Fibroblast of the aortic adventitia (primary cell): ENCODE data around the gene DEDD2. TPM values are rescaled to one million over a fixed set of nuclear protein-coding genes. Genes with fewer than 3 reads are reported as not detected.
"Not testable (repeated sequence)": the region's sequence is repeated elsewhere in the genome, so short reads cannot be mapped to it uniquely, and the experiment has no call there.

Source experiments
- DNase-seq: peaks from one replicate; pipeline ENCODE4 v3.0.0-alpha.2; 2010; ENCODE audit warnings: low read depth
- H3K4me3 ChIP-seq: 2 replicates; pipeline ENCODE4 v1.5.1; 2011; ENCODE audit warnings: low read depth, mild to moderate bottlenecking, control low read depth, low read length, moderate library complexity
- CTCF ChIP-seq: IDR thresholded peaks from 2 replicates; pipeline ENCODE4 v1.5.1; 2011; ENCODE audit warnings: mild to moderate bottlenecking, low read length, control low read depth, inconsistent platforms; ENCODE audit not compliant: insufficient read depth
- total RNA-seq: library from RNA; depleted of rRNA; stranded (reverse); fragments of >200 nt; gene quantifications from 2 replicates; pipeline ENCODE4 v1.2.3, GENCODE V29; 2012; ENCODE audit warnings: low replicate concordance

DEDD2 gene, protein sequence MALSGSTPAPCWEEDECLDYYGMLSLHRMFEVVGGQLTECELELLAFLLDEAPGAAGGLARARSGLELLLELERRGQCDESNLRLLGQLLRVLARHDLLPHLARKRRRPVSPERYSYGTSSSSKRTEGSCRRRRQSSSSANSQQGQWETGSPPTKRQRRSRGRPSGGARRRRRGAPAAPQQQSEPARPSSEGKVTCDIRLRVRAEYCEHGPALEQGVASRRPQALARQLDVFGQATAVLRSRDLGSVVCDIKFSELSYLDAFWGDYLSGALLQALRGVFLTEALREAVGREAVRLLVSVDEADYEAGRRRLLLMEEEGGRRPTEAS
- 11.1 and 13.5 TPM in 2 replicates for total RNA-seq

DNA sequence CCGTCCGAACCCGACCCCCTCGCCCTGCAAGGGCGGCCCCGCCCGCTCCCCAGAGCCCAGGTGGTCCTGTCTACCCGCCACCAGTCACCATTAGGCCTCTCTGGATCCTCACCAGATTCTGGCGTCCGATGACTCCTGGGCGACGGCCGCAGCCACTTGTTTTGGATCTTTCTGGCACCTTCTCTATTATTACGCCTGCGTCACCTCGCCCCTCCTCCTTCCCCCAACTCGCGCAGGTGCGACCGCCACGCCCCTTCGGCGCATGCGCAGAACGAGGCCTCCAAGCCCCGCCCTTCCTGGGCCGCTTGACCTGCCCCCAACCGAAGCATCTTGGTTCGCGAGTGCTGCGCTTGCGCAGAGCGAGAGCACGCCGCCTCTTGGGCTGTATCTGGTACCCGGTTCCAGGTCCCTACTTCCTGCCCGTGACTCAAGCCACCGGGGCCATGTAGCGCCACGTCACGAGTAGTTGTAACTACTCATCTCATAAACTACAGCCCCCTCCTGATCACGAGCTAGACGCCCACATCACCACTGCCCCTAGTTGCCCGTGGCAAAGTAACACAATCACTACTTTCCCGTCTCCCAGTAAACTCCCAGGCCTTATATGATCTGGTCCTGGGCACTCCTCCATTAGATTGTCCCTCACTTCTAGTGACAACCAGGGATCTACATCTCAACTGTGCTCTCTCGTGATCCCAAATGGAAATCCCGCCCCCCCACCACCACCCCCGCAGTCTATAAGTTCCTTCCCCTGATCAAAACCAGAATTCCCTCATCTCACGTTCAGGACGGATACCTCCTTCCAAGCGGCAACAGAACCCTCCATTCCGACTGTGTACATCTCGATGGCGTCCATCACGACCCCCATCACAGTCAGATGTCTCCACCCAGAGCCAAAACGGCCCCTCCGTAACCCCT lies at the start of gene DEDD2:
DEDD2 (minus strand) TSS at position 158 of the 918 bp plus-strand sequence. CDS start 670 bp downstream, outside the sequence.
- peak within 1 kb of the TSS; percentile 90 for H3K4me3 ChIP-seq
- DNase-seq: peak; percentile 97
- TF ChIP-seq CTCF: no peak

DNA sequence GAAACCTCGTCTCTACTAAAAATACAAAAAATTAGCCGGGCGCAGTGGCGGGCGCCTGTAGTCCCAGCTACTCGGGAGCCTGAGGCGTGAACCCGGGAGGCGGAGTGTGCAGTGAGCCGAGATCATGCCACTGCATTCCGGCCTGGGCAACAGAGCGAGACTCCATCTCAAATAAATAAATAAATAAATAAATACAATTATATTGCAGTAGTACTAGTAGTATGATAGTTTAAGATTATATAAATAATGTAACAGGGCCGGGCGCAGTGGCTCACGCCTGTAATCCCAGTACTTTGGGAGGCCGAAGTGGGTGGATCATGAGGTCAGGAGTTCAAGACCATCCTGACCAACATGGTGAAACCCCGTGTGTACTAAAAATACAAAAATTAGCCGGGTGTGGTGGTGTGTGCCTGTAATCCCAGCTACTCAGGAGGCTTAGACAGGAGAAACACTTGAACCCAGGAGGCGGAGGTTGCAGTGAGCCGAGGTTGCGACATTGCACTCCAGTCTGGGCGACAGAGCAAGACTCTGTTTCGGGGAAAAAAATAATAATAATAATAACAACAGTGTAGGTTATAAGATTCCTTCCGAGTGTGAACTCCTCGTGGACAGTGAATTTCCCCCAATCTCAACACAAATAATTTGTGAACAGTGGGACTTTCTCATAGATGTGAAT lies 49.6 kb upstream of the DEDD2 start:
- H3K4me3 ChIP-seq, DNase-seq: not testable (repeated sequence)

- not testable (repeated sequence) for H3K4me3 ChIP-seq, DNase-seq
Measured at GRCh38 chr19:42266105-42266504, 48.6 kb upstream of the DEDD2 start.

GRCh38 chr19:42261763-42262162 lies 44.3 kb upstream of the DEDD2 start:
- no peak for DNase-seq
- no peak overlapping the region for H3K4me3 ChIP-seq
- no peak for TF ChIP-seq CTCF

DNA sequence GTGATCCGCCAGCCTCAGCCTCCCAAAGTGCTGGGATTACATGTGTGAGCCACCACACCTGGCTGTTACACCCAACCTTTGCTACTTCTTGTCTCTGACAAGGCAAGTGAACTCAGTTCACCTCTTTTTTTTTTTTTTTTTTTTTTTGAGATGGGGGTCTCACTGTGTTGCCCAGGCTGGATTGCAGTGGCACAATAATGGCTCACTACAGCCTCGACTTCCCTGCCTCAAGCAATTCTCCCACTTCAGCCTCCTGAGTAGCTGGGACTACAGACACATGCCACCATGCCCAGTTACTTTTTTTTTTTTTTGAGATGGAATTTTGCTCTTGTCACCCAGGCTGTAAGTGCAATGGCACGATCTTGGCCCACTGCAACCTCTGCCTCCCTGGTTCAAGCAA lies 40.4 kb upstream of the DEDD2 start:
- DNase-seq, H3K4me3 ChIP-seq: not testable (repeated sequence)

GRCh38 chr19:42255766-42256745 lies 38.6 kb upstream of the DEDD2 start:
- TF ChIP-seq CTCF: no peak
- peak overlapping the region; percentile 67 for H3K4me3 ChIP-seq
- DNase-seq: peak; percentile 64

GRCh38 chr19:42254850-42255765 lies 37.6 kb upstream of the DEDD2 start, which contains the start of gene ERF:
Gene ERF, minus strand, starts transcription at chr19:42255128. Its CDS starts 129 bp downstream, at chr19:42254999.
- H3K4me3 ChIP-seq: peak within 1 kb of the TSS; percentile 96

More at GRCh38 chr19:42254850-42255765, 37.6 kb upstream of the DEDD2 start, which contains the start of gene ERF:
- peak; percentile 82 for DNase-seq
- TF ChIP-seq CTCF: no peak
